H1 (cell line): ENCODE data around the gene GRM7. TPM values are rescaled to one million over a fixed set of nuclear protein-coding genes. Genes with fewer than 3 reads are reported as not detected.

ENCODE experiments used
- CTCF ChIA-PET: fragments of 300-600 bp; sonication (Branson Sonifier 250); formaldehyde crosslinking; loops from one replicate; lab custom pipeline; 2021; ENCODE audit not compliant: partially characterized antibody; lab: Charles Lee
- POLR2A ChIA-PET: fragments of 300-600 bp; sonication (Branson Sonifier 250); formaldehyde crosslinking; loops from one replicate; lab custom pipeline; 2021; ENCODE audit warnings: inconsistent platforms; ENCODE audit not compliant: partially characterized antibody; lab: Charles Lee
- DNase-seq, 2 experiments: peaks; one replicate each; pipeline versions ENCODE4 v3.0.0 to v3.0.0-alpha.2; 2010 to 2022; ENCODE audit warnings: low spot score in 2 of 2, low read depth in 1 of 2, mixed read lengths in 1 of 2
- FAIRE-seq: peaks from 2 replicates; lab custom pipeline; 2011; peaks lifted over from hg19 to GRCh38; lab: Jason Lieb, UNC
- H2AFZ ChIP-seq: 2 replicates; pipeline ENCODE4 v1.8.1; 2012; ENCODE audit warnings: low read length, inconsistent platforms
- H2AK5ac ChIP-seq: 2 replicates; pipeline ENCODE4 v1.6.1; 2013; ENCODE audit warnings: low read depth, low read length
- H2BK120ac ChIP-seq: replicated peaks from 2 replicates; pipeline ENCODE3; 2013; ENCODE audit warnings: low read depth, low read length, inconsistent platforms
- H2BK12ac ChIP-seq: 2 replicates; pipeline ENCODE4 v1.6.1; 2013; ENCODE audit warnings: low read depth, low read length
- H2BK15ac ChIP-seq: 2 replicates; pipeline ENCODE4 v1.6.1; 2013; ENCODE audit warnings: low read length
- H2BK20ac ChIP-seq: 2 replicates; pipeline ENCODE4 v1.6.1; 2013; ENCODE audit warnings: low read length
- H2BK5ac ChIP-seq: 2 replicates; pipeline ENCODE4 v1.6.1; 2013; ENCODE audit warnings: low read depth, low read length
- H3K14ac ChIP-seq: 2 replicates; pipeline ENCODE4 v1.6.1; 2013; ENCODE audit warnings: inconsistent platforms; ENCODE audit not compliant: insufficient read length
- H3K18ac ChIP-seq: 2 replicates; pipeline ENCODE4 v1.6.1; 2013; ENCODE audit warnings: low read length; ENCODE audit errors: extremely low read depth
- H3K23ac ChIP-seq: 2 replicates; pipeline ENCODE4 v1.6.1; 2013; ENCODE audit warnings: inconsistent platforms; ENCODE audit not compliant: insufficient read length
- H3K23me2 ChIP-seq: 2 replicates; pipeline ENCODE4 v1.6.1; 2013; ENCODE audit warnings: low read depth, low read length
- H3K27ac ChIP-seq: 2 replicates; pipeline ENCODE4 v1.6.1; 2011; ENCODE audit warnings: low read depth, low read length, inconsistent platforms
- H3K27me3 ChIP-seq, 4 experiments: replicated peaks in 1 of 4; 1 replicate in 1 of 4; 2 replicates in 3 of 4; pipeline versions ENCODE4 v1.6.1 to v1.8.1; 2011 to 2013; ENCODE audit warnings: low read length in 3 of 4, mild to moderate bottlenecking in 3 of 4, inconsistent platforms in 2 of 4, mixed read lengths in 2 of 4, moderate library complexity in 1 of 4; ENCODE audit not compliant: control insufficient read depth in 3 of 4, insufficient read depth in 3 of 4; ENCODE audit errors: extremely low read depth in 1 of 4
- H3K36me3 ChIP-seq, 4 experiments: 2 replicates each; pipeline versions ENCODE4 v1.6.1 to v1.8.1; 2011 to 2013; ENCODE audit warnings: mild to moderate bottlenecking in 4 of 4, low read length in 3 of 4, moderate library complexity in 2 of 4, control low read depth in 1 of 4, inconsistent platforms in 1 of 4; ENCODE audit not compliant: insufficient read depth in 4 of 4, control insufficient read depth in 2 of 4
- H3K4ac ChIP-seq: replicated peaks from 2 replicates; pipeline ENCODE3; 2013; ENCODE audit warnings: low read length, low read depth, mixed read lengths, inconsistent platforms; ENCODE audit not compliant: insufficient read length
- H3K4me1 ChIP-seq, 4 experiments: replicated peaks in 1 of 4; 1 replicate in 1 of 4; 2 replicates in 3 of 4; pipeline versions ENCODE4 v1.6.1 to v1.8.1; 2011 to 2013; ENCODE audit warnings: low read length in 3 of 4, inconsistent platforms in 2 of 4, mixed read lengths in 1 of 4; ENCODE audit not compliant: insufficient read depth in 4 of 4, control insufficient read depth in 3 of 4
- H3K4me2 ChIP-seq, 2 experiments: 2 replicates each; pipeline versions ENCODE4 v1.6.1 to v1.8.1; 2011 to 2013; ENCODE audit warnings: low read depth in 2 of 2, low read length in 2 of 2, control low read depth in 1 of 2, inconsistent platforms in 1 of 2, mild to moderate bottlenecking in 1 of 2; ENCODE audit not compliant: insufficient read depth in 1 of 2
- H3K4me3 ChIP-seq, 4 experiments: fragments of 200-600, 300-600 bp in 1 of 4; sonication (generic), shearing (Covaris generic), sonication (Bioruptor Twin) in 1 of 4; 2 replicates each; pipeline versions ENCODE4 v1.5.1 to v1.8.1; 2011 to 2016; ENCODE audit warnings: low read length in 4 of 4, low read depth in 3 of 4, control low read depth in 2 of 4, inconsistent platforms in 2 of 4, mild to moderate bottlenecking in 2 of 4, mixed read lengths in 1 of 4, moderate library complexity in 1 of 4; ENCODE audit not compliant: insufficient read depth in 2 of 4; ENCODE audit errors: extremely low read depth in 1 of 4
- H3K56ac ChIP-seq: replicated peaks from 2 replicates; pipeline ENCODE3; 2013; ENCODE audit warnings: low read depth, mild to moderate bottlenecking, mixed read lengths, low read length, inconsistent platforms; ENCODE audit not compliant: insufficient read length
- H3K79me1 ChIP-seq: 2 replicates; pipeline ENCODE4 v1.6.1; 2013; ENCODE audit warnings: low read depth, low read length, control low read depth
- H3K79me2 ChIP-seq, 2 experiments: 2 replicates each; pipeline versions ENCODE4 v1.6.1 to v1.8.1; 2012 to 2013; ENCODE audit warnings: low read length in 2 of 2, mild to moderate bottlenecking in 2 of 2, inconsistent platforms in 1 of 2; ENCODE audit not compliant: insufficient read depth in 2 of 2, control insufficient read depth in 1 of 2
- H3K9ac ChIP-seq, 4 experiments: replicated peaks in 1 of 4; 1 replicate in 1 of 4; 2 replicates in 3 of 4; pipeline versions ENCODE4 v1.6.1 to v1.8.1; 2011 to 2013; ENCODE audit warnings: low read depth in 3 of 4, low read length in 3 of 4, control low read depth in 2 of 4, mild to moderate bottlenecking in 2 of 4, moderate library complexity in 2 of 4, inconsistent platforms in 1 of 4; ENCODE audit errors: extremely low read depth in 1 of 4
- H3K9me3 ChIP-seq, 2 experiments: 2 replicates each; pipeline versions ENCODE4 v1.6.1 to v1.8.1; 2012 to 2013; ENCODE audit warnings: mild to moderate bottlenecking in 2 of 2, moderate library complexity in 2 of 2, control low read depth in 1 of 2, inconsistent platforms in 1 of 2, low read depth in 1 of 2, low read length in 1 of 2, mixed read lengths in 1 of 2; ENCODE audit not compliant: insufficient read depth in 2 of 2
- H4K20me1 ChIP-seq, 2 experiments: replicated peaks in 1 of 2; 2 replicates each; pipeline versions ENCODE3 to v1.8.1; 2011 to 2013; ENCODE audit warnings: inconsistent platforms in 2 of 2, low read length in 2 of 2, mild to moderate bottlenecking in 1 of 2; ENCODE audit not compliant: insufficient read depth in 2 of 2, control insufficient read depth in 1 of 2
- H4K5ac ChIP-seq: 2 replicates; pipeline ENCODE4 v1.6.1; 2013; ENCODE audit warnings: low read length, low read depth, mixed read lengths, inconsistent platforms; ENCODE audit not compliant: insufficient read length
- H4K8ac ChIP-seq: 2 replicates; pipeline ENCODE4 v1.8.0; 2013; ENCODE audit warnings: mild to moderate bottlenecking, moderate library complexity, low read length, inconsistent platforms; ENCODE audit not compliant: insufficient read depth; ENCODE audit errors: extremely low read depth
- H4K91ac ChIP-seq: replicated peaks from 2 replicates; pipeline ENCODE3; 2013; ENCODE audit warnings: low read length, mixed read lengths, inconsistent platforms; ENCODE audit not compliant: insufficient read length
- ASH2L ChIP-seq: fragments of 200-600, 300-600 bp; sonication (generic); IDR thresholded peaks from one replicate; pipeline ENCODE4 v1.7.1; 2017; ENCODE audit warnings: low read length
- CREB1 ChIP-seq: IDR thresholded peaks from 2 replicates; pipeline ENCODE4 v1.6.1; 2012; ENCODE audit warnings: inconsistent platforms
- EP300 ChIP-seq, 2 experiments: IDR thresholded peaks; 1 replicate in 1 of 2; 2 replicates in 1 of 2; pipeline ENCODE4 v1.6.1; 2011 to 2012; ENCODE audit warnings: low read depth in 2 of 2, low read length in 2 of 2, mild to moderate bottlenecking in 2 of 2, borderline replicate concordance in 1 of 2, inconsistent platforms in 1 of 2, moderate library complexity in 1 of 2
- GTF2F1 ChIP-seq: IDR thresholded peaks from 2 replicates; pipeline ENCODE4 v1.6.1; 2012; ENCODE audit warnings: low read depth, low read length, improper control_type of control experiment, borderline replicate concordance
- HDAC2 ChIP-seq, 2 experiments: fragments of 300-600 bp in 1 of 2; sonication (generic) in 1 of 2; IDR thresholded peaks; 2 replicates each; pipeline ENCODE4 v1.6.1; 2011 to 2012; ENCODE audit warnings: low read depth in 2 of 2, low read length in 2 of 2, mild to moderate bottlenecking in 2 of 2, moderate library complexity in 2 of 2, borderline replicate concordance in 1 of 2, inconsistent platforms in 1 of 2
- NANOG ChIP-seq: IDR thresholded peaks from 2 replicates; pipeline ENCODE4 v1.6.1; 2011; ENCODE audit warnings: low read length, low read depth, mild to moderate bottlenecking, inconsistent platforms; ENCODE audit not compliant: insufficient read depth, poor library complexity, severe bottlenecking
- PHF8 ChIP-seq: fragments of 200-600 bp; sonication (generic); conservative IDR thresholded peaks from 2 replicates; pipeline ENCODE4 v1.7.1; 2012; ENCODE audit warnings: low read depth, mild to moderate bottlenecking, inconsistent platforms, low read length, moderate library complexity
- SP4 ChIP-seq: IDR thresholded peaks from 2 replicates; pipeline ENCODE4 v1.6.1; 2012; ENCODE audit warnings: low read length, inconsistent platforms
- ZNF274 ChIP-seq: IDR thresholded peaks from 2 replicates; pipeline ENCODE4 v1.7.0; 2012; ENCODE audit warnings: low read length, borderline replicate concordance; ENCODE audit errors: extremely low read depth
- WGBS, 2 experiments: shearing (Covaris generic) in 1 of 2; methylation state at CpG; one replicate each; pipeline versions ENCODE4 v1.1.6 to v1.1.7; 2013 to 2015; ENCODE audit warnings: low lambda C conversion rate in 2 of 2, mixed read lengths in 2 of 2, inconsistent platforms in 1 of 2, low coverage in 1 of 2, missing lambda C conversion rate in 1 of 2; ENCODE audit not compliant: insufficient replicate concordance in 2 of 2, insufficient coverage in 1 of 2, insufficient read length in 1 of 2; ENCODE audit errors: extremely low coverage in 1 of 2, missing lambda C conversion rate in 1 of 2; 5-methylcytosine and 5-hydroxymethylcytosine counted together
- polyA plus RNA-seq, 7 experiments: library from polyadenylated mRNA; depleted of rRNA in 3 of 7; stranded (reverse) in 5 of 7; unstranded in 2 of 7; fragments of >200 nt in 5 of 7; fragments of 200-250 nt in 2 of 7; gene quantifications; 1 replicate in 5 of 7; 2 replicates in 1 of 7; 4 replicates in 1 of 7; pipeline versions ENCODE4 v1.2.1 to v1.2.3, GENCODE V29; 2011 to 2013; ENCODE audit warnings: missing spikeins in 2 of 7, mixed read lengths in 2 of 7
- total RNA-seq: library from RNA; stranded (reverse); fragmentation: NEBNext Ultra II Directional; extraction: Animal tissue kit (Norgen Biotek cat#: 25700); gene quantifications from 2 replicates; pipeline ENCODE4 v1.2.1, GENCODE V29; 2021
- TF ChIP-seq, protein P1 (sequence below): IDR thresholded peaks from 2 replicates; pipeline ENCODE4 v1.6.1; 2012; ENCODE audit warnings: low read length, inconsistent platforms

Gene GRM7
- total and polyA plus RNA-seq, 2 of the 8 experiments (the other 6 are each of a cell fraction or from before 2014, with no cell fraction given): 0.17 to 0.24 TPM

- no peaks in the 10 kb centered on the region for H3K79me2 ChIP-seq
- H2BK15ac ChIP-seq: no peak overlapping the region
- no peaks in the 10 kb centered on the region for H3K79me1 ChIP-seq
- no peak overlapping the region for H3K9ac ChIP-seq
- FAIRE-seq (no peak), DNase-seq (no peak)
- no peak overlapping the region for H3K56ac ChIP-seq
- H3K23ac ChIP-seq: no peak overlapping the region
- H3K18ac ChIP-seq: no peak overlapping the region
- H3K27me3 ChIP-seq: no peaks in the 10 kb centered on the region
- H4K91ac ChIP-seq: no peak overlapping the region
- 91% methylated on average over 1 of the region's 1 CpG; no CpG with 5 or more reads in 1 of the 2 experiments for WGBS, 2 experiments
- no peaks in the 10 kb centered on the region for H3K36me3 ChIP-seq
- H2BK20ac ChIP-seq: no peak overlapping the region
- H3K4me3 ChIP-seq: no peak overlapping the region
- peaks cover 11% of the 10 kb centered on the region in 2 experiments; a peak in 3 of 4 replicates for H3K9me3 ChIP-seq
- H3K4me1 ChIP-seq: no peaks in the 10 kb centered on the region
- no peak overlapping the region for H2AK5ac ChIP-seq
- no peak overlapping the region for H4K5ac ChIP-seq
- H4K8ac ChIP-seq: no peak overlapping the region
- no peak overlapping the region for H2BK12ac ChIP-seq
- no peak overlapping the region for H2AFZ ChIP-seq
- H3K4me2 ChIP-seq: no peak overlapping the region
- no peak overlapping the region for H3K14ac ChIP-seq
- CTCF ChIA-PET: interaction anchor here (0.6 to 1.1 kb wide), 2 partner anchors 17 to 50 kb away, joined by 3 to 4 read pairs; no protein-coding TSS in a partner anchor
- no peak overlapping the region for H3K27ac ChIP-seq
- H2BK120ac ChIP-seq: no peak overlapping the region
- H4K20me1 ChIP-seq: no peaks in the 10 kb centered on the region
- POLR2A ChIA-PET: no interaction called here
- H2BK5ac ChIP-seq: no peak overlapping the region
- H3K23me2 ChIP-seq: no peaks in the 10 kb centered on the region
- TF ChIP-seq ZNF274 (no peak), CREB1 (no peak), SP4 (no peak), PHF8 (no peak), GTF2F1 (no peak), EP300 (IDR thresholded peaks at IDR 0.05; ENCODE audit: borderline replicate concordance in 1 of 2, low read depth in 2 of 2, low read length in 2 of 2) (no peak), HDAC2 (IDR thresholded peaks at IDR 0.05; ENCODE audit: borderline replicate concordance in 1 of 2, low read depth in 2 of 2, low read length in 2 of 2) (no peak), ASH2L (no peak), NANOG (no peak)
- TF ChIP-seq, protein P1, sequence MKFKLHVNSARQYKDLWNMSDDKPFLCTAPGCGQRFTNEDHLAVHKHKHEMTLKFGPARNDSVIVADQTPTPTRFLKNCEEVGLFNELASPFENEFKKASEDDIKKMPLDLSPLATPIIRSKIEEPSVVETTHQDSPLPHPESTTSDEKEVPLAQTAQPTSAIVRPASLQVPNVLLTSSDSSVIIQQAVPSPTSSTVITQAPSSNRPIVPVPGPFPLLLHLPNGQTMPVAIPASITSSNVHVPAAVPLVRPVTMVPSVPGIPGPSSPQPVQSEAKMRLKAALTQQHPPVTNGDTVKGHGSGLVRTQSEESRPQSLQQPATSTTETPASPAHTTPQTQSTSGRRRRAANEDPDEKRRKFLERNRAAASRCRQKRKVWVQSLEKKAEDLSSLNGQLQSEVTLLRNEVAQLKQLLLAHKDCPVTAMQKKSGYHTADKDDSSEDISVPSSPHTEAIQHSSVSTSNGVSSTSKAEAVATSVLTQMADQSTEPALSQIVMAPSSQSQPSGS: no peak
- TF ChIP-seq, all 59 proteins: peak for 0
- H3K4ac ChIP-seq: no peak overlapping the region
These were observed 234.2 kb downstream of the GRM7 start for GRCh38 chr3:7095116-7095515.
